DMS 273 treated with DMSO at 0.1 percent for 48 hours (cell line): ENCODE measurements around the gene FTSJ1.
"Not testable (repeated sequence)": the region's sequence is repeated elsewhere in the genome, so short reads cannot be mapped to it uniquely, and the experiment has no call there.

Experiments used
- DNase-seq: peaks from one replicate; lab custom pipeline; 2025; lab: John Stamatoyannopoulos, UW

FTSJ1 gene

GRCh38 chrX:48525853-48526252 is 49.9 kb downstream of the FTSJ1 start:
- not testable (repeated sequence) for DNase-seq

GRCh38 chrX:48530736-48531135 is 54.7 kb downstream of the FTSJ1 start:
- DNase-seq, result no peak

- DNase-seq, result peak; percentile 15
Measured at GRCh38 chrX:48531358-48531959, 55.5 kb downstream of the FTSJ1 start.

GRCh38 chrX:48532161-48532560 is 56.2 kb downstream of the FTSJ1 start:
- DNase-seq, result peak; percentile 11

- no peak for DNase-seq
Measured at GRCh38 chrX:48533165-48533564, 57.2 kb downstream of the FTSJ1 start.
